CD4-positive, alpha-beta memory T cell (primary cell): ENCODE measurements around the gene BEX3. TPM values are rescaled to one million over a fixed set of nuclear protein-coding genes. Genes with fewer than 3 reads are reported as not detected.

Source experiments
- CTCF ChIA-PET: fragments of 350-600 bp; sonication (Branson Sonifier 250); formaldehyde crosslinking; loops from one replicate; lab custom pipeline; 2021; ENCODE audit warnings: inconsistent platforms; ENCODE audit not compliant: partially characterized antibody; lab: Charles Lee
- POLR2A ChIA-PET: fragments of 350-600 bp; sonication (Branson Sonifier 250); formaldehyde crosslinking; loops from one replicate; lab custom pipeline; 2021; ENCODE audit not compliant: partially characterized antibody; lab: Charles Lee
- DNase-seq, 5 donors: peaks; one replicate each; pipeline versions ENCODE4 v3.0.0 to v3.0.0-alpha.2; 2020 to 2022; ENCODE audit warnings: mixed read lengths in 1 of 5
- H3K27ac ChIP-seq: one replicate; pipeline ENCODE4 v1.7.0; 2013; ENCODE audit warnings: low read depth, low read length
- H3K27me3 ChIP-seq: 2 replicates; pipeline ENCODE4 v1.7.0; 2013; ENCODE audit warnings: mild to moderate bottlenecking, low read length, moderate library complexity; ENCODE audit not compliant: insufficient read depth
- H3K36me3 ChIP-seq: 2 replicates; pipeline ENCODE4 v1.7.0; 2013; ENCODE audit warnings: mild to moderate bottlenecking, low read length, moderate library complexity; ENCODE audit not compliant: insufficient read depth
- H3K4me1 ChIP-seq: 2 replicates; pipeline ENCODE4 v1.7.0; 2013; ENCODE audit warnings: mild to moderate bottlenecking, low read length, moderate library complexity; ENCODE audit not compliant: insufficient read depth
- H3K4me3 ChIP-seq, 2 donors: one replicate each; pipeline ENCODE4 v1.7.0; 2013; ENCODE audit warnings: low read length in 2 of 2, mild to moderate bottlenecking in 1 of 2
- H3K9me3 ChIP-seq, 2 donors: one replicate each; pipeline ENCODE4 v1.7.0; 2013; ENCODE audit warnings: low read length in 2 of 2, control low read depth in 1 of 2; ENCODE audit not compliant: control insufficient read depth in 1 of 2
- H3K27ac Mint-ChIP-seq, 7 donors: one replicate each; pipeline ENCODE4 v1.8.0; 2020 to 2021; ENCODE audit warnings: mixed read lengths in 7 of 7, mild to moderate bottlenecking in 6 of 7, inconsistent platforms in 3 of 7, moderate library complexity in 3 of 7
- H3K27me3 Mint-ChIP-seq, 2 donors: one replicate each; pipeline ENCODE4 v1.8.0; 2020 to 2021; ENCODE audit warnings: mixed read lengths in 2 of 2
- H3K36me3 Mint-ChIP-seq, 2 donors: one replicate each; pipeline ENCODE4 v1.8.0; 2020 to 2021; ENCODE audit warnings: mixed read lengths in 2 of 2, inconsistent platforms in 1 of 2, mild to moderate bottlenecking in 1 of 2
- H3K4me1 Mint-ChIP-seq, 4 donors: one replicate each; pipeline ENCODE4 v1.8.0; 2020 to 2021; ENCODE audit warnings: mixed read lengths in 4 of 4, mild to moderate bottlenecking in 1 of 4
- H3K4me3 Mint-ChIP-seq, 8 donors: one replicate each; pipeline ENCODE4 v1.8.0; 2020 to 2021; ENCODE audit warnings: mixed read lengths in 8 of 8, mild to moderate bottlenecking in 7 of 8, moderate library complexity in 6 of 8, inconsistent platforms in 3 of 8
- H3K9me3 Mint-ChIP-seq, 8 donors: one replicate each; pipeline ENCODE4 v1.8.0; 2020 to 2021; ENCODE audit warnings: mixed read lengths in 8 of 8, mild to moderate bottlenecking in 5 of 8, inconsistent platforms in 3 of 8, moderate library complexity in 1 of 8
- intact Hi-C: fragments of 100-400 bp; cut with micrococcal nuclease; formaldehyde crosslinking; loops from one replicate; pipeline ENCODE4 v1.15.1; 2023
- polyA plus RNA-seq, 2 donors: library from polyadenylated mRNA; unstranded; fragments of 300-500 nt; fragmentation: Illumina TruSeq; gene quantifications; one replicate each; pipeline ENCODE4 v1.2.3, GENCODE V29; 2021
- total RNA-seq, 2 experiments: library from RNA; stranded (reverse); gene quantifications; one replicate each; pipeline ENCODE4 v1.2.3, GENCODE V29; 2021

Gene BEX3
- total and polyA plus RNA-seq, 4 experiments from 2014 or later: 50.6 to 94.0 (median 69.0) TPM

GRCh38 chrX:103396660-103397059, 20.3 kb downstream of the BEX3 start:
- no peaks in the 10 kb centered on the region for H3K27me3 Mint-ChIP-seq
- CTCF ChIA-PET: no interaction called here
- H3K36me3 Mint-ChIP-seq: no peaks in the 10 kb centered on the region
- no peak overlapping the region for H3K4me3 Mint-ChIP-seq
- intact Hi-C loops: no loop called here
- H3K4me1 Mint-ChIP-seq: no peaks in the 10 kb centered on the region
- no peaks in the 10 kb centered on the region for H3K9me3 ChIP-seq
- H3K27ac ChIP-seq: no peak overlapping the region
- no peaks in the 10 kb centered on the region for H3K36me3 ChIP-seq
- H3K4me1 ChIP-seq: no peaks in the 10 kb centered on the region
- POLR2A ChIA-PET: no interaction called here
- H3K4me3 ChIP-seq: no peak overlapping the region
- H3K9me3 Mint-ChIP-seq: no peaks in the 10 kb centered on the region
- no peak for DNase-seq
- no peaks in the 10 kb centered on the region for H3K27me3 ChIP-seq
- H3K27ac Mint-ChIP-seq: no peak overlapping the region

GRCh38 chrX:103397707-103398106, 21.4 kb downstream of the BEX3 start:
- no peaks in the 10 kb centered on the region for H3K36me3 Mint-ChIP-seq
- Histone ChIP-seq H3K4me1 (no peaks in the 10 kb centered on the region), H3K36me3 (no peaks in the 10 kb centered on the region), H3K27ac (no peak overlapping the region), H3K4me3 (no peak overlapping the region), H3K27me3 (no peaks in the 10 kb centered on the region), H3K9me3 (no peaks in the 10 kb centered on the region)
- no peaks in the 10 kb centered on the region for H3K27me3 Mint-ChIP-seq
- no peak overlapping the region for H3K4me3 Mint-ChIP-seq
- H3K9me3 Mint-ChIP-seq: no peaks in the 10 kb centered on the region
- no peak overlapping the region for H3K27ac Mint-ChIP-seq
- ChIA-PET CTCF (no interaction called here), POLR2A (no interaction called here)
- DNase-seq: no peak
- intact Hi-C loops: no loop called here
- no peaks in the 10 kb centered on the region for H3K4me1 Mint-ChIP-seq

GRCh38 chrX:103398421-103398864, 22.1 kb downstream of the BEX3 start:
- Mint-ChIP-seq H3K9me3 (no peaks in the 10 kb centered on the region), H3K4me1 (no peaks in the 10 kb centered on the region), H3K27me3 (no peaks in the 10 kb centered on the region), H3K36me3 (no peaks in the 10 kb centered on the region), H3K27ac (no peak overlapping the region), H3K4me3 (no peak overlapping the region)
- H3K4me3 ChIP-seq: no peak overlapping the region
- no peak overlapping the region for H3K27ac ChIP-seq
- H3K27me3 ChIP-seq: no peaks in the 10 kb centered on the region
- no peaks in the 10 kb centered on the region for H3K4me1 ChIP-seq
- CTCF ChIA-PET: no interaction called here
- intact Hi-C loops: no loop called here
- DNase-seq: no peak
- POLR2A ChIA-PET: no interaction called here
- H3K9me3 ChIP-seq: no peaks in the 10 kb centered on the region
- H3K36me3 ChIP-seq: no peaks in the 10 kb centered on the region

- Histone ChIP-seq H3K27ac (no peak overlapping the region), H3K36me3 (no peaks in the 10 kb centered on the region), H3K4me1 (no peaks in the 10 kb centered on the region), H3K4me3 (no peak overlapping the region), H3K9me3 (no peaks in the 10 kb centered on the region), H3K27me3 (no peaks in the 10 kb centered on the region)
- no peaks in the 10 kb centered on the region for H3K9me3 Mint-ChIP-seq
- ChIA-PET POLR2A (no interaction called here), CTCF (no interaction called here)
- no peak overlapping the region for H3K27ac Mint-ChIP-seq
- H3K27me3 Mint-ChIP-seq: no peaks in the 10 kb centered on the region
- no peak overlapping the region for H3K4me3 Mint-ChIP-seq
- intact Hi-C loops: no loop called here
- H3K36me3 Mint-ChIP-seq: no peaks in the 10 kb centered on the region
- DNase-seq: no peak
- peaks cover 0 to 8% (median 7%) of the 10 kb centered on the region in 4 donors for H3K4me1 Mint-ChIP-seq
These were observed 23.4 kb downstream of the BEX3 start for GRCh38 chrX:103399744-103400143.

- H3K9me3 Mint-ChIP-seq: no peaks in the 10 kb centered on the region
- no peaks in the 10 kb centered on the region for H3K27me3 Mint-ChIP-seq
- no peaks in the 10 kb centered on the region for H3K36me3 ChIP-seq
- H3K36me3 Mint-ChIP-seq: no peaks in the 10 kb centered on the region
- no peak overlapping the region for H3K27ac ChIP-seq
- POLR2A ChIA-PET: no interaction called here
- no peak overlapping the region for H3K4me3 ChIP-seq
- H3K27ac Mint-ChIP-seq: no peak overlapping the region
- intact Hi-C loops: no loop called here
- DNase-seq: no peak
- no peaks in the 10 kb centered on the region for H3K27me3 ChIP-seq
- H3K9me3 ChIP-seq: no peaks in the 10 kb centered on the region
- CTCF ChIA-PET: interaction anchor here (0.6 kb wide), 1 partner anchor 20 kb away, joined by 3 read pairs; no protein-coding TSS in a partner anchor
- H3K4me1 ChIP-seq: no peaks in the 10 kb centered on the region
- peaks cover 1 to 11% (median 7%) of the 10 kb centered on the region in 4 donors for H3K4me1 Mint-ChIP-seq
- H3K4me3 Mint-ChIP-seq: no peak overlapping the region
These were observed 24.6 kb downstream of the BEX3 start for GRCh38 chrX:103400931-103401330.

- H3K27ac ChIP-seq: no peak overlapping the region
- H3K27me3 Mint-ChIP-seq: no peaks in the 10 kb centered on the region
- DNase-seq: peak; percentile 18 to 46 (median 25)
- no peaks in the 10 kb centered on the region for H3K36me3 Mint-ChIP-seq
- peak overlapping the region; percentile 60 to 91 (median 82) for H3K4me3 Mint-ChIP-seq
- no peaks in the 10 kb centered on the region for H3K36me3 ChIP-seq
- POLR2A ChIA-PET: interaction anchor here (0.8 kb wide), 1 partner anchor 56 kb away, joined by 3 read pairs; no protein-coding TSS in a partner anchor
- H3K9me3 Mint-ChIP-seq: no peaks in the 10 kb centered on the region
- no peaks in the 10 kb centered on the region for H3K4me1 ChIP-seq
- intact Hi-C loops: no loop called here
- H3K9me3 ChIP-seq: no peaks in the 10 kb centered on the region
- H3K27me3 ChIP-seq: no peaks in the 10 kb centered on the region
- H3K27ac Mint-ChIP-seq: peak overlapping the region in 6 of 7 donors; percentile 37 to 78 (median 46)
- H3K4me1 Mint-ChIP-seq: peaks cover 1 to 11% (median 7%) of the 10 kb centered on the region in 4 donors
- peak overlapping the region in 1 of 2 donors; percentile 43 for H3K4me3 ChIP-seq
- CTCF ChIA-PET: no interaction called here
These were observed 28.1 kb downstream of the BEX3 start for GRCh38 chrX:103404231-103405008.

- Mint-ChIP-seq H3K27me3 (no peaks in the 10 kb centered on the region), H3K27ac (peak overlapping the region in 4 of 7 donors; percentile 37 to 76 (median 56)), H3K9me3 (no peaks in the 10 kb centered on the region), H3K4me3 (peak overlapping the region; percentile 60 to 91 (median 82)), H3K36me3 (no peaks in the 10 kb centered on the region), H3K4me1 (peaks cover 1 to 11% (median 7%) of the 10 kb centered on the region in 4 donors)
- Histone ChIP-seq H3K4me3 (peak overlapping the region in 1 of 2 donors; percentile 43), H3K27ac (no peak overlapping the region), H3K36me3 (no peaks in the 10 kb centered on the region), H3K9me3 (no peaks in the 10 kb centered on the region), H3K27me3 (no peaks in the 10 kb centered on the region), H3K4me1 (no peaks in the 10 kb centered on the region)
- ChIA-PET POLR2A (interaction anchor here (0.8 kb wide), 1 partner anchor 55 kb away, joined by 3 read pairs; no protein-coding TSS in a partner anchor), CTCF (no interaction called here)
- intact Hi-C loops: no loop called here
- peak in 1 of 5 donors; percentile 2 for DNase-seq
These were observed 28.6 kb downstream of the BEX3 start for GRCh38 chrX:103405009-103405333.
